Pancreas (tissue), 10 donors: ENCODE results near the gene LGALS12. TPM values are rescaled to one million over a fixed set of nuclear protein-coding genes. Genes with fewer than 3 reads are reported as not detected.

Experiments used
- ATAC-seq, 4 donors: fragments of 200-7000 bp; cut with Tn5 transposase; one replicate each; pipeline versions ENCODE4 v1.8.0 to v1.9.1; 2020; ENCODE audit warnings: mild to moderate bottlenecking in 4 of 4, moderate library complexity in 4 of 4
- DNase-seq, 6 donors: peaks; one replicate each; pipeline ENCODE4 v3.0.0-alpha.2; 2020
- FAIRE-seq: peaks from 2 replicates; lab custom pipeline; 2012; peaks lifted over from hg19 to GRCh38; lab: Jason Lieb, UNC
- H3K27ac ChIP-seq, 4 donors: fragments of 200-600 bp; sonication (generic); 1 replicate in 3 of 4; 2 replicates in 1 of 4; pipeline versions ENCODE4 v1.5.0 to v1.8.0; 2020
- H3K27me3 ChIP-seq, 4 donors: fragments of 200-600 bp; one replicate each; pipeline ENCODE4 v1.8.0; 2021
- H3K36me3 ChIP-seq, 3 donors: fragments of 200-600 bp; sonication (generic) in 1 of 3; one replicate each; pipeline versions ENCODE4 v1.5.0 to v1.8.0; 2020 to 2021
- H3K4me1 ChIP-seq, 3 donors: fragments of 200-600 bp; one replicate each; pipeline ENCODE4 v1.8.0; 2021
- H3K4me3 ChIP-seq, 4 donors: fragments of 200-600 bp; sonication (generic) in 2 of 4; one replicate each; pipeline versions ENCODE4 v1.5.0 to v1.8.0; 2020 to 2021
- H3K9me3 ChIP-seq, 4 donors: fragments of 200-600 bp; one replicate each; pipeline ENCODE4 v1.8.0; 2021
- WGBS, 2 donors: extraction: QIAGEN DNeasy Blood & Tissue Kit; methylation state at CpG; one replicate each; pipeline ENCODE4 v1.1.7; 2013; 5-methylcytosine and 5-hydroxymethylcytosine counted together
- intact Hi-C, 3 donors: fragments of 100-400 bp; cut with DNase I; formaldehyde crosslinking; loops; one replicate each; pipeline versions ENCODE4 v1.11.1 to v1.14.2; 2022
- polyA plus RNA-seq, 2 donors: library from polyadenylated mRNA; stranded (reverse); fragments of 200-250 nt; gene quantifications; one replicate each; pipeline ENCODE4 v1.2.3, GENCODE V29; 2013
- total RNA-seq, 6 donors: library from RNA; stranded (reverse); fragmentation: NEBNext Ultra II Directional in 4 of 6; extraction: Animal tissue kit (Norgen Biotek cat#: 25700) in 4 of 6; gene quantifications; one replicate each; pipeline versions ENCODE4 v1.2.1 to v1.2.4, GENCODE V29; 2021 to 2023
- TF ChIP-seq, protein P1 (sequence below), 4 donors: fragments of 200-600 bp; sonication (generic) in 3 of 4; IDR thresholded peaks; one replicate each; pipeline versions ENCODE4 v1.5.0 to v1.8.0; 2021; ENCODE audit warnings: antibody characterized with exemption in 4 of 4
- donor health status: healthy with polysubstance abuse.
- donor health status: DM: no; HTN: no; CAD: no; lungs with moderate emphysema.
- donor health status: DM: no; HTN: no; CAD: no.
- donor health status: control.
- donor health status: control.
- donor health status: Bipolar disorder and iron deficiency.
- donor health status: DM: yes; HTN: yes; CAD: no.
- donor health status: DM: no; HTN: no; CAD: no.
- donor health status: DM: no; HTN: no; CAD: no.
- donor health status: DM: yes; HTN: yes; CAD: no.

Gene LGALS12
- total and polyA plus RNA-seq, 8 donors: 0.13 to 2.1 (median 0.79) TPM; not detected in 2

DNA sequence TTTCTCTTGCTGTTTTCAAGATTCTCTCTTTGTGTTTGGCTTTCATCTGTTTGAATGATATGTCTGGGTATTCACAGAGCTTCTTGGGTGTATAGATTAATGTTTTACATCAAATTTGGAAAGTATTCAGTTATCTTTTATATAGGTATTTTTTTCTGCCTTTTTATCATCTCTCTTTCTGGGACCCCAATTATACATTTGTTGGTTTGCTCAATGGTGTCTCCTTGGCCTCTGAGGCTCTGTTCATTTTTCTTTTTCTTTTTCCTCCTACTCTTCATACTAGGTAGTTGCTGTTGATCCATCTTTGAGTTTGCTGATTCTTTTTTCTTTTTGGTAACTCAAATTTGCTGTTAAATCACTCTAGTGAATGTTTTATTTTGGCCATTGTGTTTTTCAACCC lies 29.3 kb upstream of the LGALS12 start:
- no peaks in the 10 kb centered on the region for H3K36me3 ChIP-seq
- no peak overlapping the region for H3K27ac ChIP-seq
- no peaks in the 10 kb centered on the region for H3K27me3 ChIP-seq
- peaks cover 0 to 4% (median 0%) of the 10 kb centered on the region in 3 donors for H3K4me1 ChIP-seq
- intact Hi-C loops: loop anchor here in 2 of 3 donors (5.0 to 10.0 kb wide), 2 partner anchors 148 to 161 kb away; no protein-coding TSS in a partner anchor
- DNase-seq (no peak), ATAC-seq (no peak), FAIRE-seq (no peak)
- TF ChIP-seq, protein P1, sequence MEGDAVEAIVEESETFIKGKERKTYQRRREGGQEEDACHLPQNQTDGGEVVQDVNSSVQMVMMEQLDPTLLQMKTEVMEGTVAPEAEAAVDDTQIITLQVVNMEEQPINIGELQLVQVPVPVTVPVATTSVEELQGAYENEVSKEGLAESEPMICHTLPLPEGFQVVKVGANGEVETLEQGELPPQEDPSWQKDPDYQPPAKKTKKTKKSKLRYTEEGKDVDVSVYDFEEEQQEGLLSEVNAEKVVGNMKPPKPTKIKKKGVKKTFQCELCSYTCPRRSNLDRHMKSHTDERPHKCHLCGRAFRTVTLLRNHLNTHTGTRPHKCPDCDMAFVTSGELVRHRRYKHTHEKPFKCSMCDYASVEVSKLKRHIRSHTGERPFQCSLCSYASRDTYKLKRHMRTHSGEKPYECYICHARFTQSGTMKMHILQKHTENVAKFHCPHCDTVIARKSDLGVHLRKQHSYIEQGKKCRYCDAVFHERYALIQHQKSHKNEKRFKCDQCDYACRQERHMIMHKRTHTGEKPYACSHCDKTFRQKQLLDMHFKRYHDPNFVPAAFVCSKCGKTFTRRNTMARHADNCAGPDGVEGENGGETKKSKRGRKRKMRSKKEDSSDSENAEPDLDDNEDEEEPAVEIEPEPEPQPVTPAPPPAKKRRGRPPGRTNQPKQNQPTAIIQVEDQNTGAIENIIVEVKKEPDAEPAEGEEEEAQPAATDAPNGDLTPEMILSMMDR (IDR thresholded peaks at IDR 0.05): no peak
- H3K4me3 ChIP-seq: no peak overlapping the region
- no peaks in the 10 kb centered on the region for H3K9me3 ChIP-seq

DNA sequence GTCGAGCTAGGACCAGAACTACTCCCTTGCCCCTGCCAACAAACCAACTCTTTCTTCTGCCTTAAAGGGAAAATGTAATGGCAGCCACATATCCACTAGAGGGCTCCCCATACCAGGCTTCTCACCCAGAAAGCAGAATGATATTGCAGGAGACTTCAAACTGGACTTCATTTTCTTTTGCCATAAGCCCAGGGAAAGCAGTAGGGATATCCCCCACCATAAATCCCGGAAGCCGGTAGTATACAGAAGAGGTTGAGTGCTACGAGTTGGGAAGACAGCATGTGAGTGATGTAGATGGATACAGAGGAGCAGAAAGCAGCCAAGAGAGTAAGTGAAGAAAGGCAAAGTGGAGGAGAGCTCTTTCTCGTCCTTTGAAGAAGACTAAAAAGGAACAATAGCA lies 27.0 kb upstream of the LGALS12 start:
- WGBS, 2 donors: 15 to 17% methylated on average over 5 of the region's 5 CpGs
- Histone ChIP-seq H3K27me3 (no peaks in the 10 kb centered on the region), H3K4me3 (no peak overlapping the region), H3K4me1 (peaks cover 0 to 4% (median 0%) of the 10 kb centered on the region in 3 donors), H3K9me3 (no peaks in the 10 kb centered on the region), H3K36me3 (no peaks in the 10 kb centered on the region), H3K27ac (no peak overlapping the region)
- TF ChIP-seq, protein P1 (IDR thresholded peaks at IDR 0.05): peak; percentile 72 to 84 (median 77)
- ATAC-seq (peak; percentile 89 to 99 (median 96)), DNase-seq (peak in 3 of 6 donors; percentile 44 to 65 (median 53)), FAIRE-seq (no peak)
- intact Hi-C loops: loop anchor here in 2 of 3 donors (5.0 to 10.0 kb wide), 2 partner anchors 146 to 158 kb away; no protein-coding TSS in a partner anchor

DNA sequence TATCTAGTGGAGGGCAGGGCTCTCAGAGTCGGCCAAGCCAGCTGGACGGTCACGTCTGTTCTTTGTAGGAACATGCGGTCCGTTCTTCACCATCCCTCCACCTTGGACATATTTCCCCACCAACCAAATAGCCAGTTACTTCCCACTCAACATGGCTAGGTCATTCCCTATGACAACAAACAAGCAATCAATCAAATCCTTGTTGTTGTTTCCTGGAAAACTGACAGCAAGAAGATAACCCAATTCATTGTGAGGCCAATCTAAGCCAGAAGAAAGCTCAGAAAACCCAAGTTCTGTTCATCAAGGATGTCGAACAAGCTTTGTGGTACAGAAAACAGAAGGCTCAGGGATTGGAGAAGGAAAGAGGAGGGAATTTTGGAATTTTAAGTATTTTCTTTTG lies 25.8 kb upstream of the LGALS12 start:
- H3K36me3 ChIP-seq: no peaks in the 10 kb centered on the region
- peaks cover 0 to 4% (median 0%) of the 10 kb centered on the region in 3 donors for H3K4me1 ChIP-seq
- no peak overlapping the region for H3K27ac ChIP-seq
- TF ChIP-seq, protein P1 (IDR thresholded peaks at IDR 0.05): no peak
- FAIRE-seq: no peak
- H3K9me3 ChIP-seq: no peaks in the 10 kb centered on the region
- no peak for DNase-seq
- WGBS, 2 donors: 72 to 82% methylated on average over 6 of the region's 6 CpGs
- H3K4me3 ChIP-seq: no peak overlapping the region
- intact Hi-C loops: no loop called here
- no peaks in the 10 kb centered on the region for H3K27me3 ChIP-seq
- peak in 1 of 4 donors; percentile 7 for ATAC-seq

DNA sequence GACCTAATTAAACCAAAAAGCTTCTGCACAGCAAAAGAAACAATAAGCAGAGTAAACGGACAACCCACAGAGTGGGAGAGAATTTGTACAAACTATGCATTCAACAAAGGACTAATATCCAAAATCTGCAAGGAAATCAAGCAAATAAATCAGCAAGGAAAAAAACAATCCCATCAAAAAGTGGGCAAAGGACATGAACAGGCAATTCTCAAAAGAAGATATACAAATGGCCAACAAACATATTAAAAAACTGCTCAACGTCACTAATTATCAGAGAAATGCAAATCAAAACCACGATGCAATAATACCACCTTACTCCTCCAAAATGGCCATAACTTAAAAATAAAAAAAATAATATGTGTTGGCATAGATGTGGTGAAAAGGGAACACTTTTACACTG lies 20.1 kb upstream of the LGALS12 start:
- FAIRE-seq (no peak), ATAC-seq (no peak), DNase-seq (no peak)
- H3K27me3 ChIP-seq: no peaks in the 10 kb centered on the region
- peaks cover 0 to 6% (median 0%) of the 10 kb centered on the region in 3 donors for H3K4me1 ChIP-seq
- no peaks in the 10 kb centered on the region for H3K9me3 ChIP-seq
- intact Hi-C loops: no loop called here
- TF ChIP-seq, protein P1 (IDR thresholded peaks at IDR 0.05): no peak
- no peak overlapping the region for H3K27ac ChIP-seq
- H3K4me3 ChIP-seq: no peak overlapping the region
- WGBS, 2 donors: 92 to 94% methylated on average over 3 of the region's 3 CpGs
- H3K36me3 ChIP-seq: no peaks in the 10 kb centered on the region

DNA sequence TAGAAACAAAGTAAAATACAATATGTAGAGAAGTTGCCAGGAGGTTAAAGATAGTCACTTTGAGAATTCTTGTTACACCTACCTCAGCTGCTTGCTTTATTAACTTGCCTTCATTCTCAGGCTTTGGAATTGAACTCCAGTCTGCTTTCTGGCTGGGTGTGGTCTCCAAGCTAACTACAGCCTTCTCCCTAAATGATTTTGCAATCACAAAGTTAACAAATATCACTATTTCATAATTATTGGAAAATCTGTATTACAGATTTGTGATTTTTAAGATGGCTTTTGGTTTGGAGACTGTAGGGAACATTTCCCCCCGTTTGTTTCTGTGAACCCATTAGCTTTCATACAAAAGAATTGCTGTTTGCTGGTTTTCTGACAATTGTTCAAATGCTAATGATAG lies 17.1 kb upstream of the LGALS12 start:
- intact Hi-C loops: no loop called here
- Histone ChIP-seq H3K27me3 (no peaks in the 10 kb centered on the region), H3K36me3 (no peaks in the 10 kb centered on the region), H3K4me3 (peak overlapping the region in 1 of 4 donors; percentile 60), H3K9me3 (no peaks in the 10 kb centered on the region), H3K27ac (peak overlapping the region in 2 of 4 donors; percentile 49 to 85), H3K4me1 (peaks cover under 1 to 19% (median 7%) of the 10 kb centered on the region in 3 donors)
- TF ChIP-seq, protein P1 (IDR thresholded peaks at IDR 0.05): no peak
- DNase-seq (no peak), ATAC-seq (no peak), FAIRE-seq (no peak)
- 35 to 38% methylated on average over 1 of the region's 1 CpG for WGBS, 2 donors
